Measurements from ENCODE around the gene ZYG11B.
"Not testable (repeated sequence)": the region's sequence is repeated elsewhere in the genome, so short reads cannot be mapped to it uniquely, and the experiment has no call there.

ZYG11B gene

GRCh38 chr1:52707927-52708655 lies 18.2 kb upstream of the ZYG11B start:
- no peak for DNase-seq

- no peak for DNase-seq
Measured at GRCh38 chr1:52709016-52709415, 17.2 kb upstream of the ZYG11B start.

- no peak for DNase-seq
Measured at GRCh38 chr1:52713590-52713989, 12.7 kb upstream of the ZYG11B start.

- not testable (repeated sequence) for DNase-seq
Measured at GRCh38 chr1:52715296-52715695, 11.0 kb upstream of the ZYG11B start.

- DNase-seq, result no peak
Measured at GRCh38 chr1:52723260-52723659, 3.0 kb upstream of the ZYG11B start.

GRCh38 chr1:52725903-52726264 lies 369 bp upstream of the ZYG11B start:
- no peak for DNase-seq

GRCh38 chr1:52727114-52727586 lies 897 bp downstream of the ZYG11B start:
- DNase-seq, result no peak

- DNase-seq, result no peak
Measured at GRCh38 chr1:52727956-52728656, 1.9 kb downstream of the ZYG11B start.

- no peak for DNase-seq
Measured at GRCh38 chr1:52733368-52733767, 7.1 kb downstream of the ZYG11B start.

GRCh38 chr1:52735371-52735770 lies 9.1 kb downstream of the ZYG11B start:
- not testable (repeated sequence) for DNase-seq

- no peak for DNase-seq
Measured at GRCh38 chr1:52738148-52738547, 11.9 kb downstream of the ZYG11B start.

GRCh38 chr1:52738893-52739292 lies 12.6 kb downstream of the ZYG11B start:
- no peak for DNase-seq

- no peak for DNase-seq
Measured at GRCh38 chr1:52739699-52740467, 13.6 kb downstream of the ZYG11B start.

GRCh38 chr1:52741259-52741658 lies 15.0 kb downstream of the ZYG11B start:
- DNase-seq, result no peak

- no peak for DNase-seq
Measured at GRCh38 chr1:52746189-52746588, 19.9 kb downstream of the ZYG11B start.

- DNase-seq, result no peak
Measured at GRCh38 chr1:52747450-52747849, 21.2 kb downstream of the ZYG11B start.

GRCh38 chr1:52748119-52748518 lies 21.9 kb downstream of the ZYG11B start:
- DNase-seq, result no peak

GRCh38 chr1:52749496-52749895 lies 23.2 kb downstream of the ZYG11B start:
- not testable (repeated sequence) for DNase-seq

GRCh38 chr1:52750139-52750538 lies 23.9 kb downstream of the ZYG11B start:
- not testable (repeated sequence) for DNase-seq

GRCh38 chr1:52751589-52752483 lies 25.6 kb downstream of the ZYG11B start:
- DNase-seq, result no peak

- no peak for DNase-seq
Measured at GRCh38 chr1:52752484-52752826, 26.2 kb downstream of the ZYG11B start.

GRCh38 chr1:52753169-52753568 lies 26.9 kb downstream of the ZYG11B start:
- DNase-seq, result no peak

GRCh38 chr1:52756020-52756419 lies 29.8 kb downstream of the ZYG11B start:
- no peak for DNase-seq

Data from NK-92 treated with Interleukin-12 subunit alpha and Interleukin-12 subunit beta, amount 100 ng/mL, for 24 hours (cell line).